ENCODE results near the gene GIGYF2. TPM values are rescaled to one million over a fixed set of nuclear protein-coding genes. Genes with fewer than 3 reads are reported as not detected.

GIGYF2 gene
- total RNA-seq, 1 experiment from 2014 or later, result 60.6 TPM

DNA sequence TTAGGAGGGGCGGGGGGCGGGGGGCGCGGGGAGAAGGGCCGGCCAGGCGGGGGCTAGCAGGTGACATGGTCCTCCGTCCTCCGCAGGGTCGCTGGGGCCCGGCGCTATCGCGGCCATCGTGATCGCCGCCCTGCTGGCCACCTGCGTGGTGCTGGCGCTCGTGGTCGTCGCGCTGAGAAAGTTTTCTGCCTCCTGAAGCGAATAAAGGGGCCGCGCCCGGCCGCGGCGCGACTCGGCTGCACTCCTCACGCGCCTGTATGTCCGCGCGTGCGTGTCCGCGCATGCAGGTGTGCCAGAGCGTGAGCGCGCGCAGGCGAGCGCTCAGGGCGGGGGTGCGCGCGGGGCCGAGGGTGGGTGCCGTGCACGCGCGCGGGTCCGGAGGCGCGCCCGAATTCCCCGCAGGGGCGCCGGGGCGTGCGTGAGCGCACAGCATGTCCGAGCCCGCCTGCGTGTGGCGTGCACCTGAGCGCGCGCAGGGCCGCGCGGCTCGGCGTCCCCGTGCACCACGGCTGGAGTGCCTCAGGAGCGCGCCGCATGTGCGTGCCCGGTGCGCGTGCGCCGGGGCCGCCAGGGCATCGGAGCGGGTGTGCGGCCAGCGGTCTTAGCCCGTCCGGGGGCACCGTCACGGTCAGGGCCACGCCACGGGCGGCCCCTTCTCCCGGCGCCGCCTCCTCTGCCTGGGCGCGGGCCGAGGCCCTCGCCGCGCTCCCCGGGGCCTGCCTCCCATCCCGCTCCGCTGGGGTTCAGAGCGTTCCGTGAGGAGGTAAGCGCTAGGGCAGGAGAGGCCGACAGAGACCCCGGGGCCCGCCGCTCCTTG lies 179.2 kb downstream of the GIGYF2 start:
- H3K79me2 ChIP-seq (ENCODE audit: insufficient read depth, low read length), result no peaks in the 10 kb centered on the region
- no peaks in the 10 kb centered on the region for H3K27me3 ChIP-seq (ENCODE audit: insufficient read depth, low read length)
- no peak for ATAC-seq
- H3K4me3 ChIP-seq (replicated peaks in 1 of 2; ENCODE audit: low read depth in 1 of 2, low read length in 2 of 2), result no peak overlapping the region
- no peak overlapping the region for H3K9ac ChIP-seq (ENCODE audit: low read length)
- POLR2A ChIA-PET, result no interaction called here
- H3K4me1 ChIP-seq (ENCODE audit: control insufficient read depth in 1 of 2, insufficient read depth in 2 of 2, low read length in 2 of 2), result no peaks in the 10 kb centered on the region
- 0 out of 4 replicates have a peak, but pooled peaks cover 0 to 3% of the 10 kb centered on the region in 2 experiments for H3K36me3 ChIP-seq (ENCODE audit: control insufficient read depth in 1 of 2, insufficient read depth in 2 of 2, low read length in 2 of 2)
- H4K20me1 ChIP-seq (ENCODE audit: insufficient read depth), result no peaks in the 10 kb centered on the region
- no peaks in the 10 kb centered on the region for H3K9me3 ChIP-seq (ENCODE audit: control insufficient read depth in 1 of 2, insufficient read depth in 1 of 2, low read depth in 1 of 2, low read length in 2 of 2)
- RAD21 ChIA-PET (ENCODE audit: low non-redundant PET in 1 of 2, low total read pairs in 2 of 2, uncharacterized antibody in 2 of 2, unreplicated experiment in 2 of 2), result no interaction called here
- CTCF ChIA-PET, result no interaction called here
- DNase-seq (ENCODE audit: low read depth, low spot score), result no peak
- H3K9me2 ChIP-seq (ENCODE audit: insufficient read depth), result no peaks in the 10 kb centered on the region
- no peak overlapping the region for H2AFZ ChIP-seq (ENCODE audit: low read depth, low read length, poor library complexity, severe bottlenecking)
- H3K27ac ChIP-seq (ENCODE audit: low read depth, low read length), result no peak overlapping the region
- intact Hi-C loops (cut with micrococcal nuclease), result no loop called here
- no TSS peak for BruUV-seq (replicated peaks)
- no peak for TF ChIP-seq POLR2A (IDR thresholded peaks at IDR 0.05; ENCODE audit: borderline replicate concordance, extremely low read depth, insufficient read depth, insufficient read length)
- TF ChIP-seq ZFX (IDR thresholded peaks at IDR 0.05), result no peak
- TF ChIP-seq, protein P1, sequence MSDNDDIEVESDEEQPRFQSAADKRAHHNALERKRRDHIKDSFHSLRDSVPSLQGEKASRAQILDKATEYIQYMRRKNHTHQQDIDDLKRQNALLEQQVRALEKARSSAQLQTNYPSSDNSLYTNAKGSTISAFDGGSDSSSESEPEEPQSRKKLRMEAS (IDR thresholded peaks at IDR 0.05), result no peak
- TF ChIP-seq, protein P2, sequence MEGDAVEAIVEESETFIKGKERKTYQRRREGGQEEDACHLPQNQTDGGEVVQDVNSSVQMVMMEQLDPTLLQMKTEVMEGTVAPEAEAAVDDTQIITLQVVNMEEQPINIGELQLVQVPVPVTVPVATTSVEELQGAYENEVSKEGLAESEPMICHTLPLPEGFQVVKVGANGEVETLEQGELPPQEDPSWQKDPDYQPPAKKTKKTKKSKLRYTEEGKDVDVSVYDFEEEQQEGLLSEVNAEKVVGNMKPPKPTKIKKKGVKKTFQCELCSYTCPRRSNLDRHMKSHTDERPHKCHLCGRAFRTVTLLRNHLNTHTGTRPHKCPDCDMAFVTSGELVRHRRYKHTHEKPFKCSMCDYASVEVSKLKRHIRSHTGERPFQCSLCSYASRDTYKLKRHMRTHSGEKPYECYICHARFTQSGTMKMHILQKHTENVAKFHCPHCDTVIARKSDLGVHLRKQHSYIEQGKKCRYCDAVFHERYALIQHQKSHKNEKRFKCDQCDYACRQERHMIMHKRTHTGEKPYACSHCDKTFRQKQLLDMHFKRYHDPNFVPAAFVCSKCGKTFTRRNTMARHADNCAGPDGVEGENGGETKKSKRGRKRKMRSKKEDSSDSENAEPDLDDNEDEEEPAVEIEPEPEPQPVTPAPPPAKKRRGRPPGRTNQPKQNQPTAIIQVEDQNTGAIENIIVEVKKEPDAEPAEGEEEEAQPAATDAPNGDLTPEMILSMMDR (IDR thresholded peaks at IDR 0.05 in 2 of 3, conservative IDR thresholded peaks at IDR 0.05 in 1 of 3; ENCODE audit: borderline replicate concordance in 1 of 3, insufficient read depth in 1 of 3, low read depth in 2 of 3, low read length in 2 of 3), result 0 out of 6 replicates have a peak, but pooled peaks of 1 of the 3 experiments have one; percentile 4
- H3K4me2 ChIP-seq (ENCODE audit: low read length), result no peak overlapping the region

DNA sequence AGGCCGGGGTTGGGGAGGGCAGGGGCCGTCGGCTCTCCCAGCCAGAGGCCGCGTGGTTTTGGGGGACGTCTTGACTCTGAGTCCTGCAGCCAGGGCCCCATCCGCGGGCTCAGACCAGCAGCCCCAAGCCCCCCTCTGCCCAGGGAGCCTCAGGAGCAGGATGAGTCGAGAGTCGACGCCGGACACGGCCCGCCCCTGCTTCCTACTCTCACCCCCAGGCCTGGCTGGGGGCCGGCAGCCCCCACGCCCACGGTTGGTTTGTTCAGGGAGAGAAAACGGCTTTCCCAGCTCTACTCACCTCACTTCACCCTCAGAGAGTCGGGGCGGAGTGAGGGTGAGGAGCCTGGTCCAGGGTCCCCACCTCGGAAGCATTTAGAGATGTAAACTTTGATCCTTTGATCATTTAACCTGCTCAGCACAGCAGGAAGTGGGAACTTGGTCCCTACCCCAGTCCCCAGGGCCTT lies 179.9 kb downstream of the GIGYF2 start:
- Histone ChIP-seq H3K36me3 (ENCODE audit: control insufficient read depth in 1 of 2, insufficient read depth in 2 of 2, low read length in 2 of 2) (0 out of 4 replicates have a peak, but pooled peaks cover 0 to 3% of the 10 kb centered on the region in 2 experiments), H4K20me1 (ENCODE audit: insufficient read depth) (no peaks in the 10 kb centered on the region), H3K4me3 (replicated peaks in 1 of 2; ENCODE audit: low read depth in 1 of 2, low read length in 2 of 2) (no peak overlapping the region), H3K9me3 (ENCODE audit: control insufficient read depth in 1 of 2, insufficient read depth in 1 of 2, low read depth in 1 of 2, low read length in 2 of 2) (no peaks in the 10 kb centered on the region), H3K4me1 (ENCODE audit: control insufficient read depth in 1 of 2, insufficient read depth in 2 of 2, low read length in 2 of 2) (no peaks in the 10 kb centered on the region), H2AFZ (ENCODE audit: low read depth, low read length, poor library complexity, severe bottlenecking) (no peak overlapping the region), H3K79me2 (ENCODE audit: insufficient read depth, low read length) (no peaks in the 10 kb centered on the region), H3K9me2 (ENCODE audit: insufficient read depth) (no peaks in the 10 kb centered on the region), H3K9ac (ENCODE audit: low read length) (no peak overlapping the region), H3K4me2 (ENCODE audit: low read length) (no peak overlapping the region), H3K27me3 (ENCODE audit: insufficient read depth, low read length) (no peaks in the 10 kb centered on the region), H3K27ac (ENCODE audit: low read depth, low read length) (no peak overlapping the region)
- ATAC-seq (no peak), DNase-seq (ENCODE audit: low read depth, low spot score) (no peak)
- TF ChIP-seq RAD21 (IDR thresholded peaks at IDR 0.05; ENCODE audit: low read depth) (no peak), ZFX (IDR thresholded peaks at IDR 0.05) (no peak), JUND (IDR thresholded peaks at IDR 0.05) (no peak), SP1 (IDR thresholded peaks at IDR 0.05; ENCODE audit: low read depth) (no peak), ELF1 (IDR thresholded peaks at IDR 0.05; ENCODE audit: borderline replicate concordance, low read depth) (no peak), EGR1 (IDR thresholded peaks at IDR 0.05; ENCODE audit: low read depth) (no peak), CEBPB (IDR thresholded peaks at IDR 0.05; ENCODE audit: low read depth) (no peak), EZH2phosphoT487 (IDR thresholded peaks at IDR 0.05; ENCODE audit: borderline replicate concordance) (no peak), SRF (IDR thresholded peaks at IDR 0.05; ENCODE audit: low read depth) (no peak), FOSL1 (IDR thresholded peaks at IDR 0.05; ENCODE audit: low read depth) (no peak), TCF7L2 (IDR thresholded peaks at IDR 0.05; ENCODE audit: borderline replicate concordance, extremely low read depth, insufficient read depth, insufficient read length) (no peak)
- TF ChIP-seq, protein P2 (IDR thresholded peaks at IDR 0.05 in 2 of 3, conservative IDR thresholded peaks at IDR 0.05 in 1 of 3; ENCODE audit: borderline replicate concordance in 1 of 3, insufficient read depth in 1 of 3, low read depth in 2 of 3, low read length in 2 of 3), result no peak
- no TSS peak for BruUV-seq (replicated peaks)
- ChIA-PET POLR2A (no interaction called here), RAD21 (ENCODE audit: low non-redundant PET in 1 of 2, low total read pairs in 2 of 2, uncharacterized antibody in 2 of 2, unreplicated experiment in 2 of 2) (no interaction called here), CTCF (no interaction called here)
- intact Hi-C loops (cut with micrococcal nuclease), result no loop called here

All from HCT116 (cell line).